Erythroblast (primary cell): Measurements from ENCODE around the gene ZMYM2.

Source experiments
- GATA1 ChIP-seq: IDR thresholded peaks from 2 replicates; pipeline ENCODE4 v1.6.1; 2011; ENCODE audit warnings: low read depth, mild to moderate bottlenecking, control low read depth, low read length, moderate library complexity
- POLR2A ChIP-seq: IDR thresholded peaks from 2 replicates; pipeline ENCODE4 v1.6.1; 2011; ENCODE audit warnings: mild to moderate bottlenecking, low read length

GRCh38 chr13:20037908-20038307 is 79.4 kb downstream of the ZMYM2 start:
- TF ChIP-seq POLR2A (no peak), GATA1 (no peak)
